Stimulated activated CD8-positive, alpha-beta memory T cell treated with anti-CD3 and anti-CD28 coated beads, Interleukin-12 subunit alpha, Interleukin-12 subunit beta, amount 100 ng/mL, for 24 hours (primary cell): ENCODE results near the gene SACM1L.

ENCODE experiments used
- DNase-seq: peaks from one replicate; pipeline ENCODE4 v3.0.0-alpha.2; 2020; ENCODE audit errors: extremely low read depth

SACM1L gene

DNA sequence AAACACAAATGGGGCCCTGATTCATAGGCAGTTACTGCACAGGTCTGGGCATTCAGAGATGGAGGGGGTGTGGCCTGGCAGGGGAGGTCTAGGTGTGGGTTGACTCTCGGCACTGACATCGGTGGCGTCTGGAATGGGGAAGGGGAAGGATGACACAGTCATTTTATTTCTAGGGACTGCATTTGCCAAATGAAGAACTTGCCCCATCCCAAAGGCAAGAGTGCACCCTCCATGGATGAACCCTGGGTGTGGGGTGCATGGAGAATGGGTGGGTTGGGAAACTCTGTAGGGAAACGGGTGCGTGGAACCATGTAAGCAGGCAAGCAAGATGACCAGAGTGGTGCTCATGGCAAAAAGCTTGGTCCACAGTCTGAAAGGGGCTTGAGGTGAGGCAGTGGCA, 82.6 kb downstream of the SACM1L start:
- DNase-seq: no peak

DNA sequence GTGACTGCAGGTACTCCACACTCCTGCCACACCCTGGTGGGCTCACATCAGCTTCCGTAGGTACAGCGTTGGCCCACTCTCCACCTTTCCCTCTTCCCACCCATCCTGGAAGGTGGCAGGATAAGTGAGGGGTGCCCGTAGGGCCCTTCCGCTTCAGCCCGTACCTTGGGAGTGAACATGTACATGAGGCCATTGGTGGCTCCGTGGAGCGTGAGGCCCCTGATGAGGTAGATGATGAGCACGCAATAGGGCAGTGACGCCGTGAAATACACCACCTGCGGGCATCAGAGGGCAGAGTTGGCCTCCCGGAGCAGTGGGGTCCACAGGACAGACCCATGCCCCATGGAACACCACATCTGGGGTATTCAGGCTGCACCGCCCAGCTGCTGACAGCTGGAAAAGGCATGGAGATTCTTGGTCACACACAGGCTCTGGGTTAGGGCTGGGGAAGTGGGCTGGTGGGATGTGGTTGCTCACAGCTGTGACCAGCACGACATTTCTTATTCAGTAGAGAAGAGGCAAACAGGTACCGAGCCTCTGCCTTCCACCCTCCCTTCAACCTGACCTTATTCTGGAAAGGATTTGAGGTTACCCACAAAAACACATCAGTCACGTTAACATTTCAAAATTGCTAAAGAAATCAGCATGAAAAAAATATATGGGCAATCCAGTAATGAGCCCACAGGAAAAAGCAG, 83.3 kb downstream of the SACM1L start:
- DNase-seq: no peak

DNA sequence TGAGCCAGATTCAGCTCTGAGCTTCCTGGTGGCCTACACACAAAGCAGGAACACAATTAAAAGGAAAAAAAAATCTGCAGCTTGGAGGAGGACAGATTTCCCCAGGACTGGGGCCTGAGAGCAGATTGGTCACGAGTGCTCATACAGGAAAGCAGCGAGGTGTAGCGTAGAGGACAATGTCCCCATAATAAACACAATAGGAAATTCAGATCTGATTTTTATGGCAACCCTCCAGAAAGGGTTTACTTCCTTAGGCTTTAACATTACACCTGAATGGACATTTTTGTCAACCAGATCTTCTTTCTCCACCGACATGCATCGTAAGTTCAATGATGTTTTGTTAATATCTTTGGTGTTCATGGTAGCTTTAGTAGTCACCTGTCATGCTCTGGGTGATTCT, 83.9 kb downstream of the SACM1L start:
- DNase-seq: no peak

DNA sequence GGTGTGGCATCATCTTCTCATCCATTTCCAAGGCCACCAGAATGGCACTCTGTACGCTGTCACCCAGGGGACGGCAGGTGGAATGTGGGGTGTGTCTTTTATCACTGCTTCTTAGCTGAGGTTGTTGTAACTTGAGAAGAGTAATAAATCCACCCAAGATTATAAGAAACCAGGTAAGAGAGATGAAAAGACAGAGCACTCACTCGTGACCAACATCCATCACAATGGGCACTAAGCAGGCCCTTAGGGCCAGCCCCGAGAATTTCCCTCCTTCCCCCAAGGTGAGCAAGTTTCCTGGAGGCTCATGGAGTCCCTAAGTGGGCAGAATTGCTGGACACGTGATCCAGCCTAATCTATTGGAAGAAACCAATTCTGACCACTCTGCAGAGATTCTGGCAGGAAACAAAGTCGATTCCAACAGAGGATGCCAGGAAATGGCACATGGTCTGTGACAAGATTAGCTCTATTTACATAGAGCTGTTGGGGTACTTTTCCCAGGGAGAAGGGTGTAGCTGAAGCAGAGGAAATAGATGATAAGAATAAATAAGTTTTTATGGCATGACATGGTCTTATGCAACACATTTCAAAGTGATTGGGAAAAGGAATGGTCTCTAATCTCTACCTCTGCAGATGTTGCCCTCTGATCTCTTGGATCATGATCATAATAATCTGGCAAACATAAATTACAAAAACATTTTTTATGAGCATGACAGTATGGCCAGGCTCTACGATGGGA, 84.7 kb downstream of the SACM1L start:
- DNase-seq: no peak

DNA sequence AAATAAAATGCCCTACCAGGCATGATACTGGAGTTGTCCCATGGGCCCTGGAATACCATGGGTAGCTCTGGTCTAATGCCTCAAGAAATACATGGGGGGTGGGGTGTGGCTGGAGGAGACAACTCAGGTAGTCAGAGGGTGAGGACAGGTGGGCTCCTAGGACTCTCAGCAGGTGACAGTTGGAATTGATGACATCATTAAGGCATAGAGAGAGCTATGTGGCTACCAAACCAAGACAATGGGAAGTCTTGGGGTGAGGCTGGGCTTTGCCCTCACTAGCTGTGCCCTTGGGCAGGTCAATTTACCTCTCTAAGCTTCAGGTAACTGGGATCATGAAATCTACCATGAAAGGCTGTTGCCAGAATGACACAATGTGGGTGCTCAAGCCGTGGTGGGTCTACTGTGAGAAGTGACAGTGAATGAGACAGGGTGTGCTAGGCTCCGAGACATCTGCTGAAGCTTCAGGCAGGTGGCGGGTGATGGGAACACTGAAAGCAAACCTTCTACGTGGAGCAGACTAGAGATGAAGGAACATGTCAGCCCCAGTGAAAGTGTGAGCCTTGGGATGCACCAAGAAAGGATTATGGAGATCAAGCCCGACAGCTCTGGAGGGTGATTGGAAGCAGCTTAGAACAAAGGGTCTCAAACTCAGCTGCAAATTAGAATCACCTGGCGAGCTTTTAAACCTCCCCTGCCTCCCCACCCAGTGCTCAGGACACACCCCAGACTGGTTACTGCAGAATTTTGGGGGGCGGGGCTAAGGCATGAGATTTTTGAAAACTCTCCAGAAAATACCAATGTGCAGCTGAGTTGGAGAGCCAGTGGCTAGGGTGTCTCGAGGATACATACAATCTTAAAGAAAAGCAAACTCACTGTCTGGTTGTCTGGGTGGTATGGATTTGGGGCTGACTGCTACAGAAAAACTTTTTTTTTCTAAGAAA, 85.7 kb downstream of the SACM1L start:
- no peak for DNase-seq

DNA sequence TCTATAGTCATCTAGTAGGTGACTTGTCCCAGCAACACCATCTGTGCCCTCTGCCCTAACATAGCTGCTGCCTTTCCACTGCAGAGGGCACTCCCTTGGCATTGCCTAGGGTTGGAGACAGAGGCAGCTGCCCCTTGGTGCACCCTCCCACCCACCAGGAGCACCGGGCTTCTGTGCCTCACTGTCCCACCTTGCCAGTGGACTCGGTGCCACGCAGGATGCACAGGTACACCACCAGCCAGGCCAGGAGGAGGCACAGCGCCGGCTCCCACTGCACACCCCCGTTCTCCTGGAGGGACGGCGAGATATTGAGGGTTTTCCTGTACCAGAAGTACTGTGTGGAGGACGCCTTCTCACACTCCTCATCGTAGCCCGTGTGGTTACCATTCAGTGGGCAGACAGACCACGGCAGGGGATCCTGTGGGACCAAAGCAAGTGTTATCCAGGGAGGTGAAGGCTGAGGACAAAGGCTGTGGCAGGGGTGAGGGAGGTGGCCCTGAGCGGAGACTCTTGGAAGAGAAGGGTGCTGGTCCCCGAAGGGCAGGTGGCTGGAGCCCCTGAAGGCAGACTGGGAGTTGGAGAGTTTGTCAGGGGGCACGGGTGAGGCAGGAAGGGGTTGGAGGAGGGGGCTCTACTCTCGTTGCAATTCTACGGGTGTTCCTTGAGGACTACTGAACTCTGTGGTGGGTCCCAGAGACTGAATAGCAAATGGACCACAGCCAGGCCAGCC, 86.5 kb downstream of the SACM1L start:
- DNase-seq: no peak

DNA sequence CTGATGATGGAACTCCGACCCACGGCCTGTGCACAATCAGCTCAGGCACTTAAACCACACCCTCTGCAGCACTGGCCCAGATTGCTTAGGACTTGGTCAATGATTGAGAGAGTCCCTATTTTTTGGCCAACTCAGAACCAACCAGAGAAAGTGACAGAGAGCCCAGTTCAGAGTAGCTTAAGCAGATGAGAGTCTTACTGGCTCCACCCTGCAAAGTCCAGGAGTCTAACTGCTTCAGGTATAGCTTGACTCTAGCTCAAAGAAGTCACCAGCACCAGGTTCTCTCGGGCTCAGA, 87.1 kb downstream of the SACM1L start:
- DNase-seq: no peak

DNA sequence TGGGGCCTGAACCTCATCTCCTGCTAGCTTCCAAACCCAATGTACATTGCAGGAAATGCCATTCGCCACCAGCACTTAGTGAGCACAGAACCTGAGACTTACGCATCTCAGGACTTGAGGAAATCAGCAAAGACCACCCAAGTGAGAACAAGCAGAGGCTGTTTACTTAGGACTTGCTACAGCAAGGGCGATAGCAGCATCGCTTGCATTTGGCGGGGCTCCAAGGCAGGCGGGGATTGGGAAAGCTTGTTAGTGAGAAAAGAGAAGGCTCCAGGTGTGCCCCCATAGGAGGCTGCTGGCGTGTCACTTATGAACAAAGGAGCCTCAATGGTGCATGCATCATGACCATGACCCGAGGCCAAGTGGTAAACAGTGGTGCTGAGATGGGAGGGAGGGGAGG, 87.4 kb downstream of the SACM1L start:
- DNase-seq: no peak

DNA sequence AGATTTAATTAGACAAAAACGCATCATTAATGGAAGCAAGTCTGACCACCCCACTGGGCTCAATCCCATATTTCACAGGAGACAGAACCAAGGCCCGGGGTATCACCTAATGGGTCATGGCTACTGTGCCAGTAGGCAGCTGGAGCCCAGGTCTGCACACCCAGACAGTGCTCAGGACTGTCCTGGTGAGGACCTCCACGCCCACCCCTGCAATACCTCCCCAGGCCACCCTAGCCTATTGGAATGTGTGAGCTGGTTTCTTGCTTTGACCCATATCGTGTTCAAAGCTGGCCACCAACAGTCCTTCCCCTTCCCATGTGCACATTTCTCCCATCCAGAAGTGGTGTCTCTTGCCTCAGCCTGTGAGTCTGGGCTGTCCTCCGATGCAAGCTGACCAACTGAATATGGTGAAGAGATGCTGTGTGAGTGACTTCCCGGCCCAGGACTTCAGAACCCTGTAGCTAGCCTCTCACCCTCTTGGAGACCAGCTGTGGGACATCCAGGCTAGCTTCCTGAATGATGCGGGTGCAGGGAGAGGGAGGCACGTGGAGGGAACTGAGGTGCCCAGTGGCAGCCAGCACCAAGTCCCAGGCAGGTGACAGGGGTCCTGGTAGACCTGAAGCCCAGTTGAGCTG, 88.0 kb downstream of the SACM1L start:
- DNase-seq: no peak

DNA sequence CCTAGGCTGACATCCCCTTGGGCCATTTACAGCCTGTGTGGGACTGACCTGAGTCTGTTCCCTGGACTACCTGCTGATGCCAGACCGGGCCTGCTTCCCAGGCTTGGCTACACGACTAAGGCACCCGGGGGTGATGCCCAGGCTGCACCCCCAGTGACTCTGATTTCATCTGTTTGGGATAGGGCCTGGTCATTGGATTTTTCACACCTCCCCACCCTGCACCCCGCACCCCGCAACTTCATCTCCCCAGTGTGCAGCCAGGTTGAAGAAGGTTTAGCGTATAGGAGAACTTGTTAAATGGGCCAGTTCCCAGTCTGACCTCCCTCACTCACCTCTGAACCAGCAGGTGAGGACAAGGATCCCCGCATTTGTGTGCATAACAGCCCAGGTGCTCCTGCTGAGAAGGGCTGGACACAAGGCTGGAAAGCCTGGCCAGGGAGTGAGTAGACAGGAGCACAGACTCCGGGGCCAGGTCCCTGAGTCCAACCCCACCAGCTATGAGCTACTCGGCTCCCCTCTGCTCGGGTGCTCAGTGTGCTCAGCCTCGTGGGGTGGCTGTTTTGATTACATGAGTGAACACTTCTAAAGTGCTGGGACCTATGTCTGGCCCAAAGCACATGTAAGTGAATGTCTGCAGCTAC, 88.7 kb downstream of the SACM1L start:
- no peak for DNase-seq

DNA sequence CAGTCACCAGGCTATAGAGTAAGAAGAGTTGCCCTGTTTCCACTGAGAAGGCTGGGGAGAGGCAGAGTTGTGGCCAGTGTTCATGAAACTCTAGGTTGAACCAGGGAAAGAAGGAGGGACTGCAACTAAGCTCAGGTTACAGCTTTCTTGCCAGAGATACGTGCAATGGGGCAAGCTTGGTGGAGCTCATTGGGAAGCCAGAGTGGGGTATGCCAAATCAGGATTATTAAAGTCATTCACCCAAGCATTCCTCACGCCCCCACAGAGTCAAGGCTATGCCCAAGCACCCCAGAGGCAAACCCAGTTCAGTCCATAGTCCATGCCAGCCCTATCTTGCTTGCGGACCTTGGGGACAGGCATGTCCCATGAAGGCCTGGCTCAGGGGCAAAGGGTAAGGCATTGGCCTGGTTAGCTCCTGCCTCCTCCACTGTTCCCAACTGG, 89.6 kb downstream of the SACM1L start:
- DNase-seq: no peak

DNA sequence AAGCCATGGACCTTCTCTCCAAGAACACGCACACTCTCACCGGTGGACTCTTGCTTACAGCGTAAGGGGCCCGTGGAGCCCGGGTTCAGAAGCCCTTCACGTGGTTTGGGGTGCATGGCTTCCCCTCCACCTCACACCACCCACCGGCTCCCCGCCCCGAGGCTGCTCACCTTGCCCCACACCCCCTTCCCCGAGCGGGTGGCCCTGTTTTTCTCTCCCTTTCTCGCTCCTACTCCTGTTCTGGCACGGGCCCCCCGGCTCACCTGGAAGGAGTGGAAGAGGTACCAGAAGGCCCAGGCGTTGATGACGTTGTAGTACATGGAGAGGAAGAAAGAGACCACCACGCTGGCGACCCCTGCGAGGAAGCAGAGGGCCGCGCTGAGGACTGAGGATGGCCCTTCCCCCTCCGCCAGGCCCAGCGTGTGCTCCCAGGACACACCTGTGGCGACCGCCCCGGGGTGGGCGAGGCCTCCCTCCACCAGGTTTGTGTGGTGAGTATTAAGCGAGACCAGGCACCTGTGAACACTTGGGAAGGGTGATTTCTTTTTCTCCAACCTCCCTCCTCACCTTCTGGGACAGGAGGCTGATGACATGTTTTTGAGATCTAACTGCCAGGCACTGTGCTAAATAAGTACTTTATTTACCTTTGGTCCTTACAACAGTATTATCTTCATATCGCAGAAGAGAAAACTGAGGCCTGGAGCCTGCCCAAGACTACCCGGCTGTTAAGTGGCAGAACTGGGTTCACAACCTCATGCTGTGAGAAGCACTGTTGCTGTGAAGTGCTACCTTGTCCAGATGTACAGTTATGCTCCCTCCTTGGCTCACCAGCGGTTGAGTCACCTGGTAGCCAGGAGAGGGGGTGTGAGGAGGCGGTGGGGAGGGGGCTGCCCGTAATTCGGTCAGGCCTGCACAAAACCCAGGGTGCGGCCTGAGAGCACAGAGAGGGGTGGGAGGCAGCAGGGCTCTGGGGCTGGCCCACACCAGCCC, 90.8 kb downstream of the SACM1L start:
- DNase-seq: no peak

DNA sequence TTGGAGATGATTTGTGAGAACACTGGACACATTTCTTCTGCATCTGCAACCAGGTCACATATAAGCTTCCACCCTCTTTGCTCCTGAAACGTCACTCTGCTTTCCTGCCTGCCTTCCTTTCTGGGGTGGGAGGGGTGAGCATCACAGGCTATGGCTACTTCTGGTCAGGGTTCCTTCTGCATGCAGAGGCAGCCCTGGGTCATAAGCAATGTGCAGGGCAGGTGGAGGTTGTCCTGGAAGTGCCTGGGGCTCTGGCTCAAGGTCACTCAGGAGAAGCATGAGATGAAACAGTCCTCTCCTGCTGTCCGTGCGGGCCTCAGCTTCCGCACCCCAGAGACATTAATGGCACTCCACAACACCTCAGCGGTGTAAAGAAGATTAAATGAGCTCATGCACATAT, 92.1 kb downstream of the SACM1L start:
- no peak for DNase-seq

DNA sequence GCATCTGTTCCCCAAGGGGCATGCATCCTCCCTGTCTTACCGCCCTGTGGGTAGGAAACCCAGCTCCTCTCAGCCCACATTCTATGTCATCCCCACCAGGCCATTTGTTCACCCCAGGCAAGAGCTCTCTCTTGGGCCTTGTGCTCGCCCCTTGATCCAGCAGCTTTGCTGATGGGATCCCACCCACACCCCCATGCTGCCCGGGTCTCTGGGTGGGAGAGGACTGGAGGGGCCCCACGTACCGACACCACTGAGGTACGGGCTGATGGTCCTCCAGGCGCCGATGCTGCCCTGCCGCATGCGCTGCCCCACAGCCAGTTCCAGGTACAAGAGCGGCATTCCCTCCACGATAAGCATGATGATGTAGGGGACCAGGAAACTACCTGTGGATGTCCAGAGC, 92.6 kb downstream of the SACM1L start:
- DNase-seq: no peak

DNA sequence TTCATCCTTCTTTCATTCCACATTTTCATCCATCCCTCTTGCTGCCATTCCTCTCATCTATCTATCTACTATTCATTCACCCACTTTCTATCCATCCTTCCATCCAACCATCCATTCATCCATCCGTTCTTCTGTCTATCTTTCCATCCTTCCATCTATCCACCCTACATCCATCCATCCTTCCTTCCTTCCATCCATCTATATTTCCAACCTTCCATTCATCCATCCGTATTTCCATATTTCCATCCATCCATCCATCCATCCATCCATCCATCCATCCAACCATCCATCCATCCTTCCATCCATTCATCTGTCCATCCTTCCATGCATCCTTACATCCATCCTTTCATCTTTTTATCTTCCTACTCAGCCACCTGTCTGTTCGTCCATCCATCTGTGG, 93.2 kb downstream of the SACM1L start:
- DNase-seq: no peak

DNA sequence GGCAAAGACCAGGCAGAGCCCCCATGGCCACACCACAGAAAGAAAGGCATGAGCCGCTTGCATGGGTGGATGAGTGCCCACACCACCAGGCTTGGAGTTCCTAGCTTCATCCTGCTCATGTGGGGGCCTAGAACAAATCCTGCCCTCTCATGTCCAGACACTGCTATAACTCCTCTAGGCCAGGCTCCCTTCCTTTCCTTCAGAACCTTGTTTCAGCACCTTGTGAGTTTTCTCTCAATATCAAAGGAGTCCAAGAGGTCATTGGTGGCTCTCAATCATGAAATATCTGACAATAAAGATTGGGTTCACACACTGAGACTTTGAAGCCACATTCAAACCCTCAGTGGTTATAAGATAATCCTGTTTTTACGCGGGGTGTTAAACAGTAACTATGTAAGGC, 94.5 kb downstream of the SACM1L start:
- DNase-seq: no peak

DNA sequence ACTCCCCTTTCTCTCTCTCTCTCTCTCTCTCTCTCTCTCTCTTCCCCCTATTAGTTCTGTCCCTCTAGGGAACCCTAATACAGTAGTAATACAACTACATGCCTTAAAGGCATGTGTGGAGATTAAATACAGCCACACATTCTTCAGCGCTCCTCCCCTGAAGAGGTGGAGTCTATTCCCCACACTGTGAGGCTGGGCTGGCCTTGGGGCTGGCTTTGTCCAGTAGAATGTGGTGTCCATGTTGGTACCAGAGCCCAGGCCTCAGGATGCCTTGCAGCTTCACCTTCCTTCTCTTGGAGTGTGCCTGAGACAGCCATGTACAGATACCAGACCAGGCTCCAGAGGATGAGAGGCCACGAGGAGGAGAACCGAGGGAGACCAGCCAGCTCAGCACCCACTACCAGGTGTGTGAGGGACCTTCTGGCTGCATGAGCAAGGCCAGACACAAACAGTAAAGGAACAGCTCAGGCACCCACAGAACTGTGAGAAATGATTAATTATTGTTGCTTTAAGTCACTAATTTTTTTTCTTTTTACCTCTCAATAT, 96.5 kb downstream of the SACM1L start:
- DNase-seq: no peak

DNA sequence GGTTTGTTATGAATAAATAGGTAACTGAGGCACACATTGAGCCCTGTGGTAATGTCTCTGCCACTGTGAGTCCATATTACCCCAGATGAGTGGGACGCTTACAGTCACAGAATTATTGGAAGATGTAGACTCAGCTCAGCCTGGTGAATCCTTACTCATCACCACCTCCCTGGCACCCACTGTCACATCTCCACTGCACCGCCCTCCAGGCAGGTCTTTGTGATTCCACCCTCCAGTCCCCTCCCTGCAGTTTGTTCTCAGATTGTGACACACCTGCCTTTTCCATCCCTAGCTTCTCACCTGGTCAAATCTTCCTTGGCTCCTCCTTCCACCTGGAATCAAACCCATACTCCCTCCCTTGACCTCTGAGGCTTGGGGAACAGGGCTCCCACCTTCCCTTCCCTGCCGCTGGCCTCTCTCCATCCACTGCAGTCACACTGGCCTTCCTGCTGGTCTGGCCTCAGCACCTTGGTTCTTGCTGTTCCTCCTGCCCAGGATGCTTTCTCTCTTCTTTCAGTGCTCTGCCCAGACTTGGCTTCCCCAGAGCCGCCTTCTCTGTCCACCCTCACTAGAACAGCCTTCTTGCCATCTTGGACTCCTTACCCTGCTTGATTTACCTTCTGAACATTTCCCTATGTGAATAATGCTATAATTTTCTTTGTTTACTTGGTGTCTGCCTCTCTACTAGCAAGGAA, 97.8 kb downstream of the SACM1L start:
- no peak for DNase-seq

DNA sequence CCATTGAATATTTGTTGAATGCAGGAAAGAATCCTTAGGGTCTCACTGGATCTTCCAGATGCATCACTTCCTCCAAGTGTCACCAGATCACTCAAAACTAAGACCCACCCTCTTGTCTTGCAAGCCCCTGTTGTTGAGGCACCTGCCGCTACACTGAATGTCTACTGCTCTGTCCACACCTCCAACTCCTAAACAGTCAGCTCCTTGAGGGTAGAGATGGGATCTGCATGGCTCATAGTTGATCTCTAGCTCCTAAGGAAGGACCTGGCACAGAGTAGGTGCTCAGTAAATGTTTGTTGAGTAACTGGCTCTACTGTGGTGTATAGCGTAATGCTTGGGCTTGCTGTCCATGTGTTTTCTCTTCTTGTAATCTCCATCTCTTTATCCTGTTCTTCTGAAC, 98.4 kb downstream of the SACM1L start:
- no peak for DNase-seq
